ENCODE measurements around the gene BICD1. TPM values are rescaled to one million over a fixed set of nuclear protein-coding genes. Genes with fewer than 3 reads are reported as not detected.

BICD1 gene
- total RNA-seq, 1 experiment from 2014 or later = 41.3 TPM

GRCh38 chr12:32367381-32367780 lies 260.7 kb downstream of the BICD1 start:
- intact Hi-C loops (cut with micrococcal nuclease; ENCODE audit: unreplicated experiment) = loop anchor here (5.0 to 10.0 kb wide), 3 partner anchors 365 to 1655 kb away; partner anchors contain the start of gene ALG10
- POLR2A ChIA-PET (ENCODE audit: unreplicated experiment) = interaction anchor here (0.6 to 0.7 kb wide), 3 partner anchors 272 to 1116 kb away, joined by 3 to 11 read pairs (median 5); partner anchors contain the start of gene SINHCAF
- Histone ChIP-seq H2AFZ (no peak overlapping the region), H3K79me2 (ENCODE audit: low read depth) (no peaks in the 10 kb centered on the region), H3K9me2 (ENCODE audit: insufficient read depth) (no peaks in the 10 kb centered on the region), H3F3A (ENCODE audit: insufficient read depth, low read depth) (0 out of 2 replicates have a peak, but pooled peaks cover 3% of the 10 kb centered on the region), H3K4me2 (no peak overlapping the region), H3K9me3 (ENCODE audit: insufficient read depth, low read depth) (no peaks in the 10 kb centered on the region), H3K36me3 (ENCODE audit: low read depth) (no peaks in the 10 kb centered on the region), H3K27me3 (ENCODE audit: insufficient read depth, low read depth) (no peaks in the 10 kb centered on the region), H3K4me1 (replicated peaks; ENCODE audit: insufficient read depth) (no peaks in the 10 kb centered on the region), H4K20me1 (ENCODE audit: insufficient read depth) (no peaks in the 10 kb centered on the region), H3K27ac (no peak overlapping the region), H3K4me3 (no peak overlapping the region)
- TF ChIP-seq EZH2 (IDR thresholded peaks at IDR 0.05; ENCODE audit: low read depth) = no peak
- TF ChIP-seq CTCF (conservative IDR thresholded peaks at IDR 0.05) = no peak
- DNase-seq = no peak
- CTCF ChIA-PET = interaction anchor here (0.5 to 2.0 kb wide), 4 partner anchors 252 to 470 kb away, joined by 3 to 7 read pairs (median 4); no protein-coding TSS in a partner anchor
- BruUV-seq (replicated peaks) = no TSS peak

- Histone ChIP-seq H3K27ac (no peak overlapping the region), H3K79me2 (ENCODE audit: low read depth) (no peaks in the 10 kb centered on the region), H2AFZ (no peak overlapping the region), H3K36me3 (ENCODE audit: low read depth) (no peaks in the 10 kb centered on the region), H4K20me1 (ENCODE audit: insufficient read depth) (no peaks in the 10 kb centered on the region; the same call in 1 of the 2 replicates), H3K4me3 (no peak overlapping the region), H3K9me2 (ENCODE audit: insufficient read depth) (no peaks in the 10 kb centered on the region), H3K4me2 (no peak overlapping the region), H3K9me3 (ENCODE audit: insufficient read depth, low read depth) (no peaks in the 10 kb centered on the region), H3K4me1 (replicated peaks; ENCODE audit: insufficient read depth) (no peaks in the 10 kb centered on the region), H3F3A (ENCODE audit: insufficient read depth, low read depth) (0 out of 2 replicates have a peak, but pooled peaks cover 3% of the 10 kb centered on the region), H3K27me3 (ENCODE audit: insufficient read depth, low read depth) (no peaks in the 10 kb centered on the region)
- POLR2A ChIA-PET (ENCODE audit: unreplicated experiment) = no interaction called here
- DNase-seq = no peak
- no TSS peak for BruUV-seq (replicated peaks)
- CTCF ChIA-PET = no interaction called here
- intact Hi-C loops (cut with micrococcal nuclease; ENCODE audit: unreplicated experiment) = loop anchor here (5.0 to 10.0 kb wide), 3 partner anchors 363 to 1653 kb away; partner anchors contain the start of gene ALG10
- TF ChIP-seq CTCF (conservative IDR thresholded peaks at IDR 0.05) = no peak
- TF ChIP-seq EZH2 (IDR thresholded peaks at IDR 0.05; ENCODE audit: low read depth) = no peak
Observed at GRCh38 chr12:32369202-32369601, 262.6 kb downstream of the BICD1 start.

- Histone ChIP-seq H3K4me3 (no peak overlapping the region), H3K4me2 (no peak overlapping the region), H2AFZ (no peak overlapping the region), H3K4me1 (replicated peaks; ENCODE audit: insufficient read depth) (no peaks in the 10 kb centered on the region), H4K20me1 (ENCODE audit: insufficient read depth) (no peaks in the 10 kb centered on the region; the same call in 1 of the 2 replicates), H3K9me2 (ENCODE audit: insufficient read depth) (no peaks in the 10 kb centered on the region), H3K9me3 (ENCODE audit: insufficient read depth, low read depth) (no peaks in the 10 kb centered on the region), H3F3A (ENCODE audit: insufficient read depth, low read depth) (no peaks in the 10 kb centered on the region), H3K79me2 (ENCODE audit: low read depth) (no peaks in the 10 kb centered on the region), H3K36me3 (ENCODE audit: low read depth) (no peaks in the 10 kb centered on the region), H3K27me3 (ENCODE audit: insufficient read depth, low read depth) (no peaks in the 10 kb centered on the region), H3K27ac (no peak overlapping the region)
- no peak for TF ChIP-seq EZH2 (IDR thresholded peaks at IDR 0.05; ENCODE audit: low read depth)
- TF ChIP-seq CTCF (conservative IDR thresholded peaks at IDR 0.05) = no peak
- ChIA-PET POLR2A (ENCODE audit: unreplicated experiment) (interaction anchor here (0.5 kb wide), 1 partner anchor 519 kb away, joined by 3 read pairs; the partner anchor contains the start of gene PKP2), CTCF (interaction anchor here (0.6 to 0.9 kb wide), 3 partner anchors 12 to 1115 kb away, joined by 3 to 4 read pairs (median 3); no protein-coding TSS in a partner anchor)
- no TSS peak for BruUV-seq (replicated peaks)
- intact Hi-C loops (cut with micrococcal nuclease; ENCODE audit: unreplicated experiment) = no loop called here
- DNase-seq = no peak
Observed at GRCh38 chr12:32377344-32378055, 270.9 kb downstream of the BICD1 start.

Data from PC-9 (cell line).